OCI-LY7 (cell line): ENCODE results near the gene CNN2. TPM values are rescaled to one million over a fixed set of nuclear protein-coding genes. Genes with fewer than 3 reads are reported as not detected.

Experiments
- BruUV-seq: library from RNA; stranded (reverse); fragments of 400-500 nt; replicated peaks from 2 replicates; lab custom pipeline; 2021; lab: Mats Ljungman, UMichigan
- CTCF ChIA-PET: fragments of 300-600 bp; sonication (Branson Sonifier 250); formaldehyde crosslinking; loops from one replicate; lab custom pipeline; 2022; ENCODE audit warnings: antibody characterized with exemption; ENCODE audit not compliant: unreplicated experiment; lab: Charles Lee
- POLR2A ChIA-PET: fragments of 300-600 bp; sonication (Branson Sonifier 250); formaldehyde crosslinking; loops from one replicate; lab custom pipeline; 2022; ENCODE audit warnings: antibody characterized with exemption; lab: Charles Lee
- DNase-seq: peaks from one replicate; pipeline ENCODE4 v3.0.0-alpha.2; 2015; ENCODE audit warnings: low spot score
- H2AFZ ChIP-seq: fragments of 200-600 bp; sonication (generic), shearing (Covaris generic); 2 replicates; pipeline ENCODE4 v1.6.1; 2014; ENCODE audit warnings: mild to moderate bottlenecking, antibody characterized with exemption, low read length, moderate library complexity
- H3K27ac ChIP-seq: fragments of 200-600 bp; sonication (generic); 2 replicates; pipeline ENCODE4 v1.5.1; 2014; ENCODE audit warnings: mixed run types, low read depth, mild to moderate bottlenecking, moderate library complexity, low read length, inconsistent platforms; ENCODE audit not compliant: poor library complexity, severe bottlenecking
- H3K36me3 ChIP-seq: fragments of 200-600 bp; sonication (generic); 2 replicates; pipeline ENCODE4 v1.6.1; 2014; ENCODE audit warnings: mild to moderate bottlenecking, antibody characterized with exemption, low read length, moderate library complexity, mixed read lengths; ENCODE audit not compliant: insufficient read depth
- H3K4me1 ChIP-seq: fragments of 200-600 bp; sonication (generic); 2 replicates; pipeline ENCODE4 v1.5.1; 2014; ENCODE audit warnings: mild to moderate bottlenecking, low read length; ENCODE audit not compliant: insufficient read depth, poor library complexity, severe bottlenecking
- H3K4me2 ChIP-seq: fragments of 200-600 bp; sonication (generic); 2 replicates; pipeline ENCODE4 v1.6.1; 2014; ENCODE audit warnings: mild to moderate bottlenecking, low read length
- H3K4me3 ChIP-seq: fragments of 200-600 bp; sonication (generic); 2 replicates; pipeline ENCODE4 v1.5.1; 2014; ENCODE audit warnings: mild to moderate bottlenecking, low read depth, low read length; ENCODE audit not compliant: poor library complexity, severe bottlenecking
- H3K79me2 ChIP-seq: fragments of 200-600 bp; sonication (generic); 2 replicates; pipeline ENCODE4 v1.6.1; 2016; ENCODE audit warnings: low read depth, mild to moderate bottlenecking, low read length, moderate library complexity, mixed read lengths; ENCODE audit not compliant: insufficient read depth
- H3K9me2 ChIP-seq: fragments of 200-600 bp; sonication (generic); 2 replicates; pipeline ENCODE4 v1.6.1; 2016; ENCODE audit warnings: mild to moderate bottlenecking, low read length, mixed read lengths; ENCODE audit not compliant: insufficient read depth
- H3K9me3 ChIP-seq: fragments of 200-600 bp; sonication (generic); 2 replicates; pipeline ENCODE4 v1.6.1; 2014; ENCODE audit warnings: mild to moderate bottlenecking, mixed run types, low read length, mixed read lengths
- H4K20me1 ChIP-seq: fragments of 200-600 bp; sonication (generic); 2 replicates; pipeline ENCODE4 v1.6.1; 2014; ENCODE audit warnings: mild to moderate bottlenecking, antibody characterized with exemption, low read length, moderate library complexity, mixed read lengths; ENCODE audit not compliant: insufficient read depth
- EZH2phosphoT487 ChIP-seq: fragments of 200-600 bp; sonication (generic); IDR thresholded peaks from 2 replicates; pipeline ENCODE4 v1.6.1; 2018; ENCODE audit warnings: low read depth, borderline replicate concordance, mild to moderate bottlenecking, mixed run types, antibody characterized with exemption, low read length, moderate library complexity, mixed read lengths
- intact Hi-C: fragments of 100-400 bp; cut with micrococcal nuclease; formaldehyde crosslinking; loops from one replicate; pipeline ENCODE4 v1.10.0; 2022; ENCODE audit not compliant: unreplicated experiment
- total RNA-seq, 2 experiments: library from RNA; depleted of rRNA in 1 of 2; stranded (reverse); fragments of >200 nt in 1 of 2; shearing (Covaris generic) in 1 of 2; gene quantifications; 2 replicates each; pipeline ENCODE4 v1.2.3, GENCODE V29; 2014 to 2022
- TF ChIP-seq, protein P1 (sequence below): fragments of 200-600 bp; sonication (generic); conservative IDR thresholded peaks from 2 replicates; pipeline ENCODE4 v1.5.1; 2014; ENCODE audit warnings: mild to moderate bottlenecking, antibody characterized with exemption, low read length, moderate library complexity, mixed read lengths

CNN2 gene
- total RNA-seq, 2 experiments from 2014 or later: 73.7 to 127 TPM

DNA sequence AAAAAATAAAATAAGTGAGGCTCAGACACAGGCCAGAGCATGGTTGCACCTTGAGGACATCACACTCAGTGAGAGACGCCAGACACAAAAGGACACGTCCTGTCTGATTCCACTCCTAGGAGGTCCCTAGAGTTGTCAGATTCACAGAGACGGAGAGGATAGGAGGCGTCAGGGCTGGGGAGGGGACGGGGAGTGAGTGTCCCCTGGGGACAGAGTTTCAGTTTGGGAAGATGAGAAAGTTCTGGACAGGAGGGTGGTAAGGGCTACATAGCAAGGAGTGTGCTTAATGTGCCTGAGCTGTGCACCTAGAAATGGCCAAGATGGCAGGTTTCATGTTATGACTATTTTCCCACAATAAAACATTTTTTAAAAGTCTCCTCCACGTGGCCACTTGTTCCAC, 28.3 kb upstream of the CNN2 start:
- Histone ChIP-seq H3K4me1 (no peaks in the 10 kb centered on the region), H4K20me1 (no peaks in the 10 kb centered on the region), H3K27ac (no peak overlapping the region), H3K9me3 (no peaks in the 10 kb centered on the region), H3K4me2 (no peak overlapping the region), H3K79me2 (no peaks in the 10 kb centered on the region), H3K36me3 (peaks cover 13% of the 10 kb centered on the region; the same call in 1 of the 2 replicates), H3K4me3 (no peak overlapping the region), H2AFZ (no peak overlapping the region), H3K9me2 (no peaks in the 10 kb centered on the region)
- no peak for DNase-seq
- intact Hi-C loops: no loop called here
- ChIA-PET CTCF (no interaction called here), POLR2A (no interaction called here)
- no TSS peak for BruUV-seq
- TF ChIP-seq, protein P1, sequence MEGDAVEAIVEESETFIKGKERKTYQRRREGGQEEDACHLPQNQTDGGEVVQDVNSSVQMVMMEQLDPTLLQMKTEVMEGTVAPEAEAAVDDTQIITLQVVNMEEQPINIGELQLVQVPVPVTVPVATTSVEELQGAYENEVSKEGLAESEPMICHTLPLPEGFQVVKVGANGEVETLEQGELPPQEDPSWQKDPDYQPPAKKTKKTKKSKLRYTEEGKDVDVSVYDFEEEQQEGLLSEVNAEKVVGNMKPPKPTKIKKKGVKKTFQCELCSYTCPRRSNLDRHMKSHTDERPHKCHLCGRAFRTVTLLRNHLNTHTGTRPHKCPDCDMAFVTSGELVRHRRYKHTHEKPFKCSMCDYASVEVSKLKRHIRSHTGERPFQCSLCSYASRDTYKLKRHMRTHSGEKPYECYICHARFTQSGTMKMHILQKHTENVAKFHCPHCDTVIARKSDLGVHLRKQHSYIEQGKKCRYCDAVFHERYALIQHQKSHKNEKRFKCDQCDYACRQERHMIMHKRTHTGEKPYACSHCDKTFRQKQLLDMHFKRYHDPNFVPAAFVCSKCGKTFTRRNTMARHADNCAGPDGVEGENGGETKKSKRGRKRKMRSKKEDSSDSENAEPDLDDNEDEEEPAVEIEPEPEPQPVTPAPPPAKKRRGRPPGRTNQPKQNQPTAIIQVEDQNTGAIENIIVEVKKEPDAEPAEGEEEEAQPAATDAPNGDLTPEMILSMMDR: no peak
- TF ChIP-seq EZH2phosphoT487: no peak

DNA sequence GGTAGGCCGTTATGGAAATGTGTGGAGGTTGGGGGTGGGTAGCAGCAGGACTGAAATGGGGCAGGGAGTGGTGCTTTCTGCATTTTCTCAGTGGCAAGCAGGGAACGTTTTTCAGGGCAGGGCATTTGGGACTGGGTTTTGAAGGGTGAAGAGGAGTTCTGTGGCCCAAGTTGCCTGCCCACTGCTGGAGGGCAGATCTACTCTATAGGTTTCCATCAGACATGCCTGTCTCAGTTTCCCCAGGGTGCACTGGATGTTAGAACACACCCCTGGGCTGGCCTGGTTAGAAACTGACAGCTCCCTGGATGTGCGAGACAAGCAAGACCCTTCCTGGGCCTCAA, 27.1 kb upstream of the CNN2 start:
- no peak overlapping the region for H3K27ac ChIP-seq
- H3K79me2 ChIP-seq: no peaks in the 10 kb centered on the region
- intact Hi-C loops: no loop called here
- H2AFZ ChIP-seq: no peak overlapping the region
- no TSS peak for BruUV-seq
- H3K9me3 ChIP-seq: no peaks in the 10 kb centered on the region
- peaks cover 6% of the 10 kb centered on the region; the same call in 1 of the 2 replicates for H3K36me3 ChIP-seq
- no peaks in the 10 kb centered on the region for H3K4me1 ChIP-seq
- ChIA-PET CTCF (no interaction called here), POLR2A (no interaction called here)
- H3K4me3 ChIP-seq: no peak overlapping the region
- TF ChIP-seq, protein P1: no peak
- no peak for TF ChIP-seq EZH2phosphoT487
- no peak overlapping the region for H3K4me2 ChIP-seq
- no peaks in the 10 kb centered on the region for H3K9me2 ChIP-seq
- H4K20me1 ChIP-seq: no peaks in the 10 kb centered on the region
- DNase-seq: no peak

DNA sequence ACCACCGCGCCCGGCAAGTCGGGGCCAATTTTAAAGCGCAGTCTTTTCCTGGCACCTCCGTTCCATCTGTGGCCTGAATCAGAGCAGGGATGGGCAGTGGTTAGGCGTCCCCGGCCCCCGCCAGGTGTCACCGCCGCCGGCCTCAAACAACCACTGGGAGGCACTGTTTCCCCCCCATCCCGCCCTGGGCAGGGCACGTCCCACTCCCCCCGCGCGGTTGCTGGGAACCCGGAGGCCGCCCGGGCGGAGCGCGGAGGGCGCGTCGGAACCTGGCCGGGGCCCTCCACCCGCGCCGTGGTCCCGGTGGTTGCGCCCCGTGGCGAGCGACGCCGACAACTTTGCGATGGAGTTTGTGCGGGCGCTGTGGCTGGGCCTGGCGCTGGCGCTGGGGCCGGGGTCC, 26.3 kb upstream of the CNN2 start, which contains the start of gene GRIN3B:
TSS of gene GRIN3B (plus strand) at position 325 of the 400 bp plus-strand sequence. CDS start at position 344, 19 bp downstream.
- Histone ChIP-seq H4K20me1 (no peaks in the 10 kb centered on the region), H3K36me3 (no peaks in the 10 kb centered on the region), H3K4me1 (no peaks in the 10 kb centered on the region), H3K9me3 (no peaks in the 10 kb centered on the region), H3K27ac (no peak within 1 kb of the TSS), H3K4me2 (no peak within 1 kb of the TSS), H3K79me2 (no peaks in the 10 kb centered on the region), H3K4me3 (no peak within 1 kb of the TSS), H3K9me2 (no peaks in the 10 kb centered on the region), H2AFZ (no peak within 1 kb of the TSS)
- ChIA-PET POLR2A (no interaction called here), CTCF (no interaction called here)
- peak; percentile 57 for DNase-seq
- no peak for TF ChIP-seq EZH2phosphoT487
- TF ChIP-seq, protein P1: peak; percentile 65
- no TSS peak for BruUV-seq
- intact Hi-C loops: no loop called here
